Mucosa of descending colon (tissue), 3 donors: ENCODE data around the gene ARHGAP29. TPM values are rescaled to one million over a fixed set of nuclear protein-coding genes. Genes with fewer than 3 reads are reported as not detected.

Experiments
- ATAC-seq: fragments of 200-7000 bp; cut with Tn5 transposase; one replicate; pipeline ENCODE4 v1.9.1; 2020; ENCODE audit warnings: mild to moderate bottlenecking, moderate library complexity
- DNase-seq, 3 donors: peaks; one replicate each; pipeline ENCODE4 v3.0.0-alpha.2; 2020
- H3K36me3 ChIP-seq: fragments of 200-600 bp; one replicate; pipeline ENCODE4 v1.8.0; 2021; ENCODE audit warnings: low read depth, mild to moderate bottlenecking
- H3K4me1 ChIP-seq: fragments of 200-600 bp; one replicate; pipeline ENCODE4 v1.8.0; 2021; ENCODE audit warnings: low read depth, mild to moderate bottlenecking
- H3K4me3 ChIP-seq: fragments of 200-600 bp; one replicate; pipeline ENCODE4 v1.8.0; 2021; ENCODE audit warnings: mild to moderate bottlenecking
- H3K9me3 ChIP-seq: fragments of 200-600 bp; one replicate; pipeline ENCODE4 v1.8.0; 2021; ENCODE audit warnings: mild to moderate bottlenecking
- intact Hi-C, 2 donors: fragments of 100-400 bp; cut with DNase I in 1 of 2; cut with micrococcal nuclease in 1 of 2; formaldehyde crosslinking; loops; one replicate each; pipeline versions ENCODE4 v1.11.0 to v1.11.1; 2022; cut with DNase I, micrococcal nuclease
- total RNA-seq, 3 donors: library from RNA; stranded (reverse); fragmentation: NEBNext Ultra II Directional in 2 of 3; extraction: Animal tissue kit (Norgen Biotek cat#: 25700) in 2 of 3; gene quantifications; one replicate each; pipeline versions ENCODE4 v1.2.1 to v1.2.4, GENCODE V29; 2021 to 2023
- TF ChIP-seq, protein P1 (sequence below): fragments of 200-600 bp; IDR thresholded peaks from one replicate; pipeline ENCODE4 v1.8.0; 2022; ENCODE audit warnings: antibody characterized with exemption, mild to moderate bottlenecking
- donor health status: DM: no; HTN: no; CAD: no; lungs with moderate emphysema.
- donor health status: DM: no; HTN: no; CAD: no.
- donor health status: DM: no; HTN: yes; CAD: no.

ARHGAP29 gene
- total RNA-seq, 3 donors from 2014 or later, result 2.6 to 11.9 (median 6.7) TPM

DNA sequence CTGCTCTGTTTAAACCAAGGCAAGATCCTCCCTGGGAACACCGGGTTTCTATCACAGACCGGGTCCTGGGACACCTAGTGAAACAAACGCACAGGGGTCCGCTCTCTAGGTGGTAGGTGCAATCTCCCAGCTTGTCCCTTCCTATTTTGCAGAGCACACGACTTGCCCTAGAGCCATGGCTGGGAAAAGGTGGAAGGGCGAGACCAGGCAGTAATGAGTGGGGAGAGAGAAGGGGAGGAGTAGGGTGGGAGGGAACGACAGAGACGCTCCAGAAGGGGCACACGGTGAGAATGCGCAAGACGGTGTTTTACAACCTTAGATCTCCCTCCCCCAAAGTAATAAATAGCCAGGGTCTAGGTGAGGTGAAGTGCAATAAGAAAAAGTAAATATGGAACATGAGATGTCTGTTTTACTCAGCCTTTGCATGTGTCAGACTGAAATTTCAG is 9.3 kb upstream of the ARHGAP29 start:
- intact Hi-C loops, result loop anchor here in 1 of 2 donors (10.0 kb wide), 1 partner anchor 182 kb away; no protein-coding TSS in a partner anchor
- H3K4me3 ChIP-seq, result no peak overlapping the region
- DNase-seq, result no peak
- TF ChIP-seq, protein P1, sequence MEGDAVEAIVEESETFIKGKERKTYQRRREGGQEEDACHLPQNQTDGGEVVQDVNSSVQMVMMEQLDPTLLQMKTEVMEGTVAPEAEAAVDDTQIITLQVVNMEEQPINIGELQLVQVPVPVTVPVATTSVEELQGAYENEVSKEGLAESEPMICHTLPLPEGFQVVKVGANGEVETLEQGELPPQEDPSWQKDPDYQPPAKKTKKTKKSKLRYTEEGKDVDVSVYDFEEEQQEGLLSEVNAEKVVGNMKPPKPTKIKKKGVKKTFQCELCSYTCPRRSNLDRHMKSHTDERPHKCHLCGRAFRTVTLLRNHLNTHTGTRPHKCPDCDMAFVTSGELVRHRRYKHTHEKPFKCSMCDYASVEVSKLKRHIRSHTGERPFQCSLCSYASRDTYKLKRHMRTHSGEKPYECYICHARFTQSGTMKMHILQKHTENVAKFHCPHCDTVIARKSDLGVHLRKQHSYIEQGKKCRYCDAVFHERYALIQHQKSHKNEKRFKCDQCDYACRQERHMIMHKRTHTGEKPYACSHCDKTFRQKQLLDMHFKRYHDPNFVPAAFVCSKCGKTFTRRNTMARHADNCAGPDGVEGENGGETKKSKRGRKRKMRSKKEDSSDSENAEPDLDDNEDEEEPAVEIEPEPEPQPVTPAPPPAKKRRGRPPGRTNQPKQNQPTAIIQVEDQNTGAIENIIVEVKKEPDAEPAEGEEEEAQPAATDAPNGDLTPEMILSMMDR, result no peak
- no peak for ATAC-seq
- H3K9me3 ChIP-seq, result no peaks in the 10 kb centered on the region
- no peaks in the 10 kb centered on the region for H3K36me3 ChIP-seq
- peaks cover 7% of the 10 kb centered on the region for H3K4me1 ChIP-seq

DNA sequence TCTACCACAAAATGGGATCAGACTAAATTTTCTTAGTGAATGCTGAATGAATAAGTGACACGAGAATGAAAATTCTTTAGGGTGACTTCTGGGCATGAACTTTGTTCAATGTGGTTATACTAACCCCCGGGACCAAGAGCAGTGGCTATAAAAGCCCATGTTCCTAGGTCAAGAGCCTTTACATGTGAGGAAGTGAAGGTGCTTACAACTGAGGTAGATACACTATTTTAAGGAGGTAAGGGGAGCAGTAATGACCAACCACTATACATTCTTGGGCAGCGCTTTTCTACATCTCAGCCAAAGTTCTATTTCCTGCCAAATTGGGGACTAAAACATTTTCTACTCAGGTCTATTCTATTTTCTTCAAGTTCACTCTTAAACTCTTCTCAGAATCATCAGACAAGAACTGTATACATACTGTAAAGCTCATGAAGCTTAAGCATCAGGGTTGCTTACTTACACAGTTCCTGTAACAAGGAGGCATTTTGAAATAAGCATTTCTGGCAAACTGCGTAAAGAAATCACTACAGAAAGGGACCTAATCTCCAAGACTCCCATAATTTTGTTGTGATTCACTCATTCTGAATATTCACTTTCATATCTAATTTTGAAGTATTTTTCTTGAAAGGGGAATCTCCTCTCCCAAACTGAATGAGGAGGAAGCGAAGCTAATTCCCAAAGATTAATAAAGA is 8.5 kb upstream of the ARHGAP29 start:
- Histone ChIP-seq H3K9me3 (no peaks in the 10 kb centered on the region), H3K4me1 (peaks cover 7% of the 10 kb centered on the region), H3K36me3 (no peaks in the 10 kb centered on the region), H3K4me3 (no peak overlapping the region)
- TF ChIP-seq, protein P1, result no peak
- no peak for ATAC-seq
- intact Hi-C loops, result loop anchor here in 1 of 2 donors (10.0 kb wide), 1 partner anchor 181 kb away; no protein-coding TSS in a partner anchor
- no peak for DNase-seq

DNA sequence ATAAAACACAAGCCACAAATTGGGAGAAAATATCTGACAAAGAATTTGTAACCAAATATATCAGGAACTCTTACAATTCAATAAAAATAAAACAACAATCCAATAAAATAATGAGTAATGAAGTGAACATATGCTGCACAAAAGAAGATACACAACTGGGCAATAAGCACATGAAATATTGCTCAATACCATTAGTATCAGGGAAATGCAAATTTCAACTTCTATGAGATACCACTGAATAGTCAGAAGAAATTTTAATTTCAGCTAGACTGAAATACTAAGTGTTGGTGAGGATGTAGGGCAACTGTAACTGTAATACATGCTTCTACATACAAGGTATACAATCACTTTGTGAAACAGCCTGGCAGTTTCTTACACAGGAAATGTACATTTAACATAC is 7.4 kb upstream of the ARHGAP29 start:
- intact Hi-C loops, result loop anchor here in 1 of 2 donors (10.0 kb wide), 1 partner anchor 180 kb away; no protein-coding TSS in a partner anchor

DNA sequence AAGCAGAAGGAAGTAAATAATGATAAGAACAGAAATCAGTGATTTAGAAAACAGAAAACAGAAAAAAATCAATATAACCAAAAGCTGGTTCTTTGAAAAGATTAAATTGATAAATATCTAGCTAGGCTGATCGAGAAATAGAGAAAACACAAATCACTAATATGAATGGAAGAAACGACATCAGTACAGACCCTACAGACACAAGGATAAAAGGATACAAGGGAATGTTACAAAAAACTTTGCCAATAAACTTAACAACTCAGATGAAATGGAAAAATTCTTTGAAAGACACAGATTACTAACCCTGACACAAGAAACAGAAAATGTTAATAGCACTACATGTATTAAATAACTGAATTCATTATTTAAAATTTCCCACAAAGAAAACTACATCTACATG is 6.3 kb upstream of the ARHGAP29 start:
- intact Hi-C loops, result loop anchor here in 1 of 2 donors (10.0 kb wide), 1 partner anchor 179 kb away; no protein-coding TSS in a partner anchor
- DNase-seq, result no peak
- Histone ChIP-seq H3K4me1 (peaks cover 7% of the 10 kb centered on the region), H3K36me3 (no peaks in the 10 kb centered on the region), H3K4me3 (no peak overlapping the region), H3K9me3 (no peaks in the 10 kb centered on the region)
- ATAC-seq, result no peak
- TF ChIP-seq, protein P1, result no peak

More for the DNA sequence above, 7.4 kb upstream of the ARHGAP29 start:
- Histone ChIP-seq H3K4me1 (peaks cover 7% of the 10 kb centered on the region), H3K4me3 (no peak overlapping the region), H3K9me3 (no peaks in the 10 kb centered on the region), H3K36me3 (no peaks in the 10 kb centered on the region)
- TF ChIP-seq, protein P1, result no peak
- ATAC-seq (no peak), DNase-seq (no peak)

DNA sequence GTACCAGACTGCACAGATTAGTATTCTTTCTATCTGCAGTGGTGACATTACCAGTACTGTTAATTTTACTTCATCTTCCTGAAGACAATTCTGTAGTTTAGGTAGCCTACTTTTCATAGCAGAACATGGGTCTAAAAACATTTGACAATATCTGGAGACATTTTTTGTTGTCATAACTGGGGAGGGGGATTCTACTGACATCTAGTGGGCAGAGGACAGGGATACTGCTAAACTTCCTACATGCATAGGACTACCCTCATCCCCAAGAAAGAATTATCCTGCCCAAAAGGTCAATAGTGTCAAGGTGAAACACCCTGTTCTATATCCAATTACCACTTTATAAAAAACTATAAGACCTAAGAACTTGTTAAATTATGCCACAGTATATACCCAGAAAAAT is 3.4 kb upstream of the ARHGAP29 start:
- DNase-seq, result no peak
- no peak overlapping the region for H3K4me3 ChIP-seq
- H3K4me1 ChIP-seq, result peaks cover 12% of the 10 kb centered on the region
- no peaks in the 10 kb centered on the region for H3K9me3 ChIP-seq
- TF ChIP-seq, protein P1, result no peak
- ATAC-seq, result no peak
- intact Hi-C loops, result loop anchor here in 1 of 2 donors (10.0 kb wide), 1 partner anchor 176 kb away; no protein-coding TSS in a partner anchor
- no peaks in the 10 kb centered on the region for H3K36me3 ChIP-seq
